ENCODE measurements around the gene SEC24D.

DNA sequence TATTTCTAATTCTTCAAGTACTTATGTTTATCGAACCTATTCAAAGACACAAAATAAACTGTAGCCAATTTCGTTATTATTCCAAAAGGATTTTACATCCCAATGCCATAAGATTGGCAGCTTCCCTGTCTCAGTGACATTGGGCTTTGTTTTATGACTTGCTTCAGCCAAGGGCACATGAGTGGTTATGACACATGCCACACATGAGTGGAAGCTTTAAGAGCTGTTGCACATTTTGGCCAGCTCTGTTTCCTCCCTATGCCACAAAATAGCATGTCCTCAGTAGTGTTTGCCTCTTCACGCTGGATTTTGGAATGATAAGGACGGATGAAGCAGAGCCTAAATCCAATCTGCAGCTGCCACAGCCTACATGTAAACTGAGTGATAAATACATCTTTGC, 21.9 kb downstream of the SEC24D start:
- TF ChIP-seq, protein P1, sequence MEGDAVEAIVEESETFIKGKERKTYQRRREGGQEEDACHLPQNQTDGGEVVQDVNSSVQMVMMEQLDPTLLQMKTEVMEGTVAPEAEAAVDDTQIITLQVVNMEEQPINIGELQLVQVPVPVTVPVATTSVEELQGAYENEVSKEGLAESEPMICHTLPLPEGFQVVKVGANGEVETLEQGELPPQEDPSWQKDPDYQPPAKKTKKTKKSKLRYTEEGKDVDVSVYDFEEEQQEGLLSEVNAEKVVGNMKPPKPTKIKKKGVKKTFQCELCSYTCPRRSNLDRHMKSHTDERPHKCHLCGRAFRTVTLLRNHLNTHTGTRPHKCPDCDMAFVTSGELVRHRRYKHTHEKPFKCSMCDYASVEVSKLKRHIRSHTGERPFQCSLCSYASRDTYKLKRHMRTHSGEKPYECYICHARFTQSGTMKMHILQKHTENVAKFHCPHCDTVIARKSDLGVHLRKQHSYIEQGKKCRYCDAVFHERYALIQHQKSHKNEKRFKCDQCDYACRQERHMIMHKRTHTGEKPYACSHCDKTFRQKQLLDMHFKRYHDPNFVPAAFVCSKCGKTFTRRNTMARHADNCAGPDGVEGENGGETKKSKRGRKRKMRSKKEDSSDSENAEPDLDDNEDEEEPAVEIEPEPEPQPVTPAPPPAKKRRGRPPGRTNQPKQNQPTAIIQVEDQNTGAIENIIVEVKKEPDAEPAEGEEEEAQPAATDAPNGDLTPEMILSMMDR (IDR thresholded peaks at IDR 0.05), result no peak
- no peak for TF ChIP-seq POLR2AphosphoS5 (IDR thresholded peaks at IDR 0.05)
- TF ChIP-seq POLR2A (IDR thresholded peaks at IDR 0.05), result no peak
- TF ChIP-seq EP300 (IDR thresholded peaks at IDR 0.05; ENCODE audit: low read depth), result no peak

Data from transverse colon (tissue), 4 donors.